GM10248 (cell line): ENCODE results near the gene KIF1A.
"Not testable (repeated sequence)": the region's sequence is repeated elsewhere in the genome, so short reads cannot be mapped to it uniquely, and the experiment has no call there.

Source experiments
- CTCF ChIA-PET: fragments of 300-600 bp; sonication (Branson Sonifier 250); formaldehyde crosslinking; extraction: SDS; loops from one replicate; lab custom pipeline; 2021; ENCODE audit warnings: antibody characterized with exemption; lab: Yijun Ruan, JAX
- POLR2A ChIA-PET: fragments of 350-650 bp; sonication (Branson Sonifier 250); formaldehyde crosslinking; extraction: SDS; loops from one replicate; lab custom pipeline; 2020; ENCODE audit warnings: antibody characterized with exemption; lab: Yijun Ruan, JAX
- DNase-seq: peaks from one replicate; pipeline ENCODE4 v3.0.0; 2012; ENCODE audit errors: extremely low spot score
- CTCF ChIP-seq: IDR thresholded peaks from 2 replicates; pipeline ENCODE4 v1.5.1; 2012; ENCODE audit warnings: mild to moderate bottlenecking, low read depth; ENCODE audit errors: extremely low read depth, missing control alignments, control extremely low read depth

The KIF1A gene

GRCh38 chr2:240701091-240701735 lies 118.8 kb downstream of the KIF1A start:
- ChIA-PET POLR2A (no interaction called here), CTCF (no interaction called here)
- DNase-seq, result no peak
- TF ChIP-seq CTCF, result no peak

- POLR2A ChIA-PET, DNase-seq: not testable (repeated sequence)
- CTCF ChIA-PET, result interaction anchor here (1.0 kb wide), 1 partner anchor 186 kb away, joined by 5 read pairs; no protein-coding TSS in a partner anchor
These were observed 119.4 kb downstream of the KIF1A start for GRCh38 chr2:240700616-240701015.

- POLR2A ChIA-PET, DNase-seq: not testable (repeated sequence)
- CTCF ChIA-PET, result interaction anchor here (1.0 kb wide), 1 partner anchor 186 kb away, joined by 5 read pairs; no protein-coding TSS in a partner anchor
These were observed 120.2 kb downstream of the KIF1A start for GRCh38 chr2:240699835-240700234.

GRCh38 chr2:240698852-240699561 lies 121.0 kb downstream of the KIF1A start:
- DNase-seq, CTCF ChIA-PET, POLR2A ChIA-PET: not testable (repeated sequence)

- DNase-seq, CTCF ChIA-PET, POLR2A ChIA-PET: not testable (repeated sequence)
These were observed 123.5 kb downstream of the KIF1A start for GRCh38 chr2:240696469-240696868.

GRCh38 chr2:240695593-240695992 lies 124.4 kb downstream of the KIF1A start:
- POLR2A ChIA-PET, CTCF ChIA-PET, DNase-seq: not testable (repeated sequence)

GRCh38 chr2:240694304-240694703 lies 125.7 kb downstream of the KIF1A start:
- POLR2A ChIA-PET, DNase-seq, CTCF ChIA-PET: not testable (repeated sequence)

GRCh38 chr2:240692583-240693561 lies 127.1 kb downstream of the KIF1A start:
- CTCF ChIA-PET, POLR2A ChIA-PET, DNase-seq: not testable (repeated sequence)

- POLR2A ChIA-PET, CTCF ChIA-PET, DNase-seq: not testable (repeated sequence)
These were observed 128.2 kb downstream of the KIF1A start, which contains the start of gene AQP12A for GRCh38 chr2:240691631-240692420. Gene AQP12A, plus strand, starts transcription at chr2:240691866. Its CDS starts 48 bp downstream, at chr2:240691914.

GRCh38 chr2:240691075-240691427 lies 129.0 kb downstream of the KIF1A start:
- DNase-seq, CTCF ChIA-PET, POLR2A ChIA-PET: not testable (repeated sequence)

- POLR2A ChIA-PET, CTCF ChIA-PET, DNase-seq: not testable (repeated sequence)
These were observed 129.5 kb downstream of the KIF1A start for GRCh38 chr2:240690421-240691074.
